Lower lobe of right lung (tissue), 2 donors: ENCODE results near the gene SNX11. TPM values are rescaled to one million over a fixed set of nuclear protein-coding genes. Genes with fewer than 3 reads are reported as not detected.

Source experiments
- ATAC-seq, 2 donors: fragments of 200-7000 bp; cut with Tn5 transposase; one replicate each; pipeline ENCODE4 v1.9.1; 2020 to 2022; ENCODE audit warnings: mild to moderate bottlenecking in 2 of 2, moderate library complexity in 2 of 2
- DNase-seq: peaks from one replicate; pipeline ENCODE4 v3.0.0-alpha.2; 2020
- H3K27ac ChIP-seq: fragments of 200-600 bp; one replicate; pipeline ENCODE4 v1.8.0; 2022
- H3K27me3 ChIP-seq: fragments of 200-600 bp; one replicate; pipeline ENCODE4 v1.8.0; 2022; ENCODE audit warnings: low read depth
- H3K36me3 ChIP-seq: fragments of 200-600 bp; one replicate; pipeline ENCODE4 v1.8.0; 2022; ENCODE audit warnings: mild to moderate bottlenecking
- H3K4me1 ChIP-seq: fragments of 200-600 bp; one replicate; pipeline ENCODE4 v1.8.0; 2022
- H3K4me3 ChIP-seq: fragments of 200-600 bp; one replicate; pipeline ENCODE4 v1.8.0; 2022; ENCODE audit warnings: mild to moderate bottlenecking
- H3K9me3 ChIP-seq: fragments of 200-600 bp; one replicate; pipeline ENCODE4 v1.8.0; 2022
- intact Hi-C: fragments of 100-400 bp; cut with DNase I; formaldehyde crosslinking; loops from one replicate; pipeline ENCODE4 v1.11.0; 2022
- long read RNA-seq: library from polyadenylated mRNA; unstranded; transcript quantifications from one replicate; pipeline ENCODE4 v2.0.0, GENCODE V29; 2021
- total RNA-seq: library from RNA; stranded (reverse); fragmentation: NEBNext Ultra II Directional; extraction: Animal tissue kit (Norgen Biotek cat#: 25700); gene quantifications from one replicate; pipeline ENCODE4 v1.2.1, GENCODE V29; 2021
- TF ChIP-seq, protein P1 (sequence below): fragments of 200-600 bp; IDR thresholded peaks from one replicate; pipeline ENCODE4 v1.8.0; 2022; ENCODE audit warnings: antibody characterized with exemption, mild to moderate bottlenecking
- donor health status: DM: no; HTN: yes; CAD: no; lungs with severe emphysema.

The SNX11 gene, protein sequence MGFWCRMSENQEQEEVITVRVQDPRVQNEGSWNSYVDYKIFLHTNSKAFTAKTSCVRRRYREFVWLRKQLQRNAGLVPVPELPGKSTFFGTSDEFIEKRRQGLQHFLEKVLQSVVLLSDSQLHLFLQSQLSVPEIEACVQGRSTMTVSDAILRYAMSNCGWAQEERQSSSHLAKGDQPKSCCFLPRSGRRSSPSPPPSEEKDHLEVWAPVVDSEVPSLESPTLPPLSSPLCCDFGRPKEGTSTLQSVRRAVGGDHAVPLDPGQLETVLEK
- total RNA-seq = 19.7 TPM
- long read RNA-seq, transcript SNX11-201 (7 exons, 2,315 nt) = major isoform, 30 of 47 reads
- long read RNA-seq, partial matches to known transcripts = 5 of 47 reads
- long read RNA-seq, other reads (novel, unspliced or antisense) = 7 of 47 reads

GRCh38 chr17:48107137-48108055 is at the start of gene SNX11:
TSS of gene SNX11 (plus strand) at chr17:48107766. CDS start at chr17:48112044, 4,278 bp downstream.
- no peaks in the 10 kb centered on the region for H3K9me3 ChIP-seq
- intact Hi-C loops = no loop called here
- H3K4me1 ChIP-seq = peaks cover 27% of the 10 kb centered on the region
- DNase-seq (peak; percentile 95), ATAC-seq (peak; percentile 98 to 99)
- H3K27ac ChIP-seq = peak within 1 kb of the TSS; percentile 96
- H3K36me3 ChIP-seq = no peaks in the 10 kb centered on the region
- no peaks in the 10 kb centered on the region for H3K27me3 ChIP-seq
- TF ChIP-seq, protein P1, sequence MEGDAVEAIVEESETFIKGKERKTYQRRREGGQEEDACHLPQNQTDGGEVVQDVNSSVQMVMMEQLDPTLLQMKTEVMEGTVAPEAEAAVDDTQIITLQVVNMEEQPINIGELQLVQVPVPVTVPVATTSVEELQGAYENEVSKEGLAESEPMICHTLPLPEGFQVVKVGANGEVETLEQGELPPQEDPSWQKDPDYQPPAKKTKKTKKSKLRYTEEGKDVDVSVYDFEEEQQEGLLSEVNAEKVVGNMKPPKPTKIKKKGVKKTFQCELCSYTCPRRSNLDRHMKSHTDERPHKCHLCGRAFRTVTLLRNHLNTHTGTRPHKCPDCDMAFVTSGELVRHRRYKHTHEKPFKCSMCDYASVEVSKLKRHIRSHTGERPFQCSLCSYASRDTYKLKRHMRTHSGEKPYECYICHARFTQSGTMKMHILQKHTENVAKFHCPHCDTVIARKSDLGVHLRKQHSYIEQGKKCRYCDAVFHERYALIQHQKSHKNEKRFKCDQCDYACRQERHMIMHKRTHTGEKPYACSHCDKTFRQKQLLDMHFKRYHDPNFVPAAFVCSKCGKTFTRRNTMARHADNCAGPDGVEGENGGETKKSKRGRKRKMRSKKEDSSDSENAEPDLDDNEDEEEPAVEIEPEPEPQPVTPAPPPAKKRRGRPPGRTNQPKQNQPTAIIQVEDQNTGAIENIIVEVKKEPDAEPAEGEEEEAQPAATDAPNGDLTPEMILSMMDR = peak; percentile 24
- H3K4me3 ChIP-seq = peak within 1 kb of the TSS; percentile 94

GRCh38 chr17:48058393-48059124 is 49.0 kb upstream of the SNX11 start:
- Histone ChIP-seq H3K4me1 (peaks cover 25% of the 10 kb centered on the region), H3K9me3 (no peaks in the 10 kb centered on the region), H3K36me3 (peaks cover 97% of the 10 kb centered on the region), H3K27me3 (no peaks in the 10 kb centered on the region), H3K27ac (no peak overlapping the region), H3K4me3 (no peak overlapping the region)
- intact Hi-C loops = no loop called here
- ATAC-seq (no peak), DNase-seq (no peak)
- TF ChIP-seq, protein P1 = no peak

DNA sequence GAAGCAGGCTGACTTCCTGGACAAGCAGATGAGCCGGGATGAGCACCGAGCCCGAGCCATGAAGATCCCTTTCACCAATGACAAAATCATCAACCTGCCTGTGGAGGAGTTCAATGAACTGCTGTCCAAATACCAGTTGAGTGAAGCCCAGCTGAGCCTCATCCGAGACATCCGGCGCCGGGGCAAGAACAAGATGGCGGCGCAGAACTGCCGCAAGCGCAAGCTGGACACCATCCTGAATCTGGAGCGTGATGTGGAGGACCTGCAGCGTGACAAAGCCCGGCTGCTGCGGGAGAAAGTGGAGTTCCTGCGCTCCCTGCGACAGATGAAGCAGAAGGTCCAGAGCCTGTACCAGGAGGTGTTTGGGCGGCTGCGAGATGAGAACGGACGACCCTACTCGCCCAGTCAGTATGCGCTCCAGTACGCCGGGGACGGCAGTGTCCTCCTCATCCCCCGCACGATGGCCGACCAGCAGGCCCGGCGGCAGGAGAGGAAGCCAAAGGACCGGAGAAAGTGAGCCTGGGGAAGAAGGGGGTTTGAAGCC is 48.4 kb upstream of the SNX11 start:
- H3K4me1 ChIP-seq = peaks cover 18% of the 10 kb centered on the region
- no peaks in the 10 kb centered on the region for H3K27me3 ChIP-seq
- H3K27ac ChIP-seq = no peak overlapping the region
- TF ChIP-seq, protein P1 = no peak
- ATAC-seq (no peak), DNase-seq (no peak)
- no peak overlapping the region for H3K4me3 ChIP-seq
- H3K9me3 ChIP-seq = no peaks in the 10 kb centered on the region
- intact Hi-C loops = no loop called here
- H3K36me3 ChIP-seq = peaks cover 97% of the 10 kb centered on the region

DNA sequence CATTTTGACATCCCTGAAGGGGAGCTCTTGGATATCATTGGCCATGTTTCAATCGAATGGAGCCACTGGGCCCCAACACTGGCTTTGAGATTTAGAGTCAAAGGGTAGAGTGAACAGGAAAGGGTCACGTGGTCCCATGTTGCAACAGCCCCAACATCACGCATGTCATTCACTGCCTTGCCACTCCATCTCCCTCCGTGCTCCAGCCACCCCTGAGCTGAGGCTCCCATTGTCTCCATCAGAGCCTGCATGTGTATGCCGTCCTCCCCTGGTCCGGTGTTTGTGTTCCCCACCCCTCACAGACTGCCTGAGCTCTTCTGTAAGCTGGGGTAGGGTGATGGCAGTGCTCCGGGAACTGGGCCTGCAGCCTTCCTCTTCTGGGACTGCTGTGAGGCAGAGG is 47.3 kb upstream of the SNX11 start:
- peaks cover 100% of the 10 kb centered on the region for H3K36me3 ChIP-seq
- no peak for DNase-seq
- no peak overlapping the region for H3K27ac ChIP-seq
- no peak overlapping the region for H3K4me3 ChIP-seq
- peaks cover 9% of the 10 kb centered on the region for H3K4me1 ChIP-seq
- no peak for ATAC-seq
- no peaks in the 10 kb centered on the region for H3K9me3 ChIP-seq
- TF ChIP-seq, protein P1 = no peak
- no peaks in the 10 kb centered on the region for H3K27me3 ChIP-seq
- intact Hi-C loops = no loop called here

DNA sequence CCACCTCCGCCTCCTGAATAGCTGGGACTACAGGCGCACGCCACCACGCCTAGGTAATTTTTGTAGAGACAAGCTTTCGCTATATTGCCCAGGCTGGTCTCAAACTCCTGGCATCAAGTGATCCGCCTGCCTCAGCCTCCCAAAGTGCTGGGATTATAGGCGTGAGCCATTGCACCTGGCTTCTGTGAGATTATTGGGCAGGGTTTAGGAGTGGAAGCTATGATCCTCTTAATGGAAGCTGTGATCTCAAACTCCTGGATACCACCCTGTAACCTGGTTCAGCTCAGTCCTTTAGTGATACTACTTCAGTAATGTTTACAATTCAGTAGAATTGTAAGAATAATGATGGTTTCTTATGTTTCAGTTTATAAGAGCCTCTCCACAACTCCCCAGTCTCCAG is 45.3 kb upstream of the SNX11 start:
- TF ChIP-seq, protein P1 = no peak
- no peak overlapping the region for H3K27ac ChIP-seq
- H3K36me3 ChIP-seq = peaks cover 100% of the 10 kb centered on the region
- H3K27me3 ChIP-seq = no peaks in the 10 kb centered on the region
- DNase-seq (no peak), ATAC-seq (no peak)
- peaks cover 5% of the 10 kb centered on the region for H3K4me1 ChIP-seq
- no peak overlapping the region for H3K4me3 ChIP-seq
- no peaks in the 10 kb centered on the region for H3K9me3 ChIP-seq
- intact Hi-C loops = no loop called here
